GM23248 (cell line): ENCODE results near the gene HOXA13. TPM values are rescaled to one million over a fixed set of nuclear protein-coding genes. Genes with fewer than 3 reads are reported as not detected.

ENCODE experiments used
- DNase-seq: peaks from one replicate; pipeline ENCODE4 v3.0.0-alpha.2; 2015
- H2AFZ ChIP-seq: fragments of 200-600 bp; sonication (generic); 2 replicates; pipeline ENCODE4 v1.6.1; 2016; ENCODE audit warnings: antibody characterized with exemption
- H3F3A ChIP-seq: fragments of 200-600 bp; sonication (generic); 2 replicates; pipeline ENCODE4 v1.6.1; 2016; ENCODE audit warnings: mild to moderate bottlenecking, antibody characterized with exemption, mixed run types; ENCODE audit not compliant: insufficient read depth
- H3K27ac ChIP-seq: fragments of 200-600 bp; sonication (generic); 2 replicates; pipeline ENCODE4 v1.5.1; 2016; ENCODE audit warnings: mild to moderate bottlenecking
- H3K27me3 ChIP-seq: fragments of 200-600 bp; sonication (generic); replicated peaks from 2 replicates; pipeline ENCODE4 v1.6.1; 2016; ENCODE audit warnings: mild to moderate bottlenecking; ENCODE audit not compliant: insufficient read depth
- H3K36me3 ChIP-seq: fragments of 200-600 bp; sonication (generic); 2 replicates; pipeline ENCODE4 v1.6.1; 2016; ENCODE audit warnings: low read depth, mild to moderate bottlenecking
- H3K4me1 ChIP-seq: fragments of 200-600 bp; sonication (generic); 2 replicates; pipeline ENCODE4 v1.6.1; 2016; ENCODE audit warnings: mild to moderate bottlenecking; ENCODE audit not compliant: insufficient read depth
- H3K4me2 ChIP-seq: fragments of 200-600 bp; sonication (generic); one replicate; pipeline ENCODE4 v1.6.1; 2016; ENCODE audit warnings: mild to moderate bottlenecking; ENCODE audit not compliant: unreplicated experiment
- H3K4me3 ChIP-seq: fragments of 200-600 bp; sonication (generic); 2 replicates; pipeline ENCODE4 v1.5.1; 2016; ENCODE audit warnings: mild to moderate bottlenecking
- H3K79me2 ChIP-seq: fragments of 200-600 bp; sonication (generic); 2 replicates; pipeline ENCODE4 v1.6.1; 2016; ENCODE audit warnings: mild to moderate bottlenecking; ENCODE audit not compliant: insufficient read depth
- H3K9ac ChIP-seq: fragments of 200-600 bp; sonication (generic); 2 replicates; pipeline ENCODE4 v1.6.1; 2016; ENCODE audit warnings: mild to moderate bottlenecking
- H3K9me2 ChIP-seq: fragments of 200-600 bp; sonication (generic); 2 replicates; pipeline ENCODE4 v1.6.1; 2016; ENCODE audit warnings: mixed run types, mild to moderate bottlenecking, moderate library complexity; ENCODE audit not compliant: insufficient read depth
- H3K9me3 ChIP-seq: fragments of 200-600 bp; sonication (generic); one replicate; pipeline ENCODE4 v1.6.1; 2017; ENCODE audit warnings: low read depth
- H4K20me1 ChIP-seq: fragments of 200-600 bp; sonication (generic); 2 replicates; pipeline ENCODE4 v1.6.0; 2016; ENCODE audit not compliant: insufficient read depth
- EZH2 ChIP-seq: fragments of 200-600 bp; sonication (generic); IDR thresholded peaks from 2 replicates; pipeline ENCODE4 v1.6.1; 2018; ENCODE audit warnings: antibody characterized with exemption, mild to moderate bottlenecking; ENCODE audit not compliant: insufficient read depth, poor library complexity, severe bottlenecking
- EZH2phosphoT487 ChIP-seq: fragments of 200-600 bp; sonication (generic); IDR thresholded peaks from 2 replicates; pipeline ENCODE4 v1.6.1; 2018; ENCODE audit warnings: antibody characterized with exemption, moderate library complexity, mild to moderate bottlenecking, low read depth; ENCODE audit not compliant: insufficient read depth
- WGBS, 2 experiments: methylation state at CpG; one replicate each; pipeline ENCODE4 v1.1.6; 2015 to 2017; ENCODE audit warnings: low lambda C conversion rate in 2 of 2, low coverage in 1 of 2; ENCODE audit errors: missing lambda C conversion rate in 2 of 2; 5-methylcytosine and 5-hydroxymethylcytosine counted together
- in situ Hi-C: fragments of 300-500 bp; cut with MboI; formaldehyde crosslinking; loops from 2 replicates; pipeline ENCODE4 v1.15.0; 2020
- polyA plus RNA-seq: library from polyadenylated mRNA; unstranded; fragments of >200 nt; fragmentation: Nextera tagmentation; extraction: Ambion mirVana; gene quantifications from 2 replicates; pipeline ENCODE4 v1.2.1, GENCODE V29; 2016
- total RNA-seq: library from RNA; depleted of rRNA; stranded (reverse); fragments of >200 nt; shearing (Covaris generic); gene quantifications from 2 replicates; pipeline ENCODE4 v1.2.3, GENCODE V29; 2014

The HOXA13 gene
- total and polyA plus RNA-seq, 2 experiments from 2014 or later: 0.15 to 0.43 TPM

DNA sequence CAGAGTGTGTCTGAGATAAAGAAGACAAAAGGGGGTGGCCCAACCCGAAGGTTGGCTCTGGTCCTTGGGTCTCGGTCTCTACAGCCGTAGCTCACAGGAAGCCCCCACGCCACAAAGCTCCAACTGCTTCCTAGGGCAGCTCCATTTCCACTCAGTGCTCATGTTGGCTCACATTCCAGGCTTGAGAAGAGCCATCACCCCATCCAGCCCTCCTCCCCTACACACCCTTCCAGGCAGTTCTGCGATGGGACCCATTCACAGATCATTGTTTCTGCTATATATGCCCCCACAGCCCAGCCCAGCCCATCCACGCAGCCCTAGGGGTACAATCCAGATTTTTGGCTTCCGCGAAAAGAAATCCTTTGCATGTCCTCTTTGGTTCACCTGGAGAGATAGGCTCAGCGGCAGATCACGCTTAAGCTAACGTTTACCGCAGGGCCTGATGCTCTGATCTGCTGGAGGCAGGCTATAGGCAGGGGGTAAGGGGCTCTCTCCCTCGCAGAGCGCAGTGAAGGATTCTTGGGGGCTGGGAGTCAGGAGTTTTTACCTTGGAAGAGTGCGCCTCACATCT, 8.6 kb downstream of the HOXA13 start:
- TF ChIP-seq EZH2phosphoT487: no peak
- no peak for TF ChIP-seq EZH2
- no peak overlapping the region for H3K4me2 ChIP-seq
- in situ Hi-C loops: loop anchor here (10.0 kb wide), 1 partner anchor 904 kb away; no protein-coding TSS in a partner anchor

DNA sequence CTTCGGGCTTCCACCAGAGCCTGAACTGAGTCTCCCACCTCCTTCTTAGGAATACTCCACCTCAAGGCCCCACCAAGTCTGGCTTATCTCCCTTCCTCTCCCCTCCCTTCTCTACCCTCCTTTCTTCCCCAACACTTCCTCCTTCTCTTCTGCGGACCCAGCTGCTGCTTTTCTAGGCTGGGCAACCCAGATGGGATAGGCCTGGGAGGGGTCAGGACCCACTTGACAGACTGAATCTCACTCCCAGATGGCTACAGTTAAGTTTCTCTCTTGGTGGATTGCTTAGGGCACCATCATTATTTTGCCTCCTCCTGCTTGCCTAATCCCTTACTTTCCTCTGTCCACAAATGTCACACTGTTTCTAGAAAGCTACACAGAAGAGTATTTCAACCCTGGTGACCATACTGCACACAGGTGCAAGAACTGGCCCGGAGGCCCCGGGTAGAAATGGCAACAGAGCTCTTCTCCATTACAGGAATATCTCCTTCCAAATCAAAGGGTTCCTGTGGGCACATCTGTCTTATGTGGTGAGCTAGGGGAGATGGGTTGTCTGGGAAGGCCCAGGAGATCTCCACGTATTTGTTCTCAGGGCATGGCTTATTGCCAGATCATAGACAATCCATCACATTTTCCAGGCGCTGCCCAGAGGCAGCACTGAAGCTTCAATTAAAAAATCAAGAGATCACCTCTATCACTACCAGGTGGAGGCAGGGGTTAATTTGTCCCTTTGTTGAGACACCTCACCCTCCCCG, 9.7 kb downstream of the HOXA13 start:
- H2AFZ ChIP-seq: no peak overlapping the region
- H4K20me1 ChIP-seq: no peaks in the 10 kb centered on the region
- no peak overlapping the region for H3K4me3 ChIP-seq
- peaks cover 8% of the 10 kb centered on the region; the same call in 1 of the 2 replicates for H3F3A ChIP-seq
- no peaks in the 10 kb centered on the region for H3K27me3 ChIP-seq
- H3K9me2 ChIP-seq: no peaks in the 10 kb centered on the region
- no peaks in the 10 kb centered on the region for H3K36me3 ChIP-seq
- H3K4me2 ChIP-seq: no peak overlapping the region
- H3K4me1 ChIP-seq: no peaks in the 10 kb centered on the region
- H3K79me2 ChIP-seq: no peaks in the 10 kb centered on the region
- DNase-seq: no peak
- WGBS, 2 experiments: 68 to 74% methylated on average over 7 of the region's 7 CpGs
- no peak overlapping the region for H3K9ac ChIP-seq
- H3K27ac ChIP-seq: no peak overlapping the region
- in situ Hi-C loops: loop anchor here (10.0 kb wide), 1 partner anchor 905 kb away; no protein-coding TSS in a partner anchor
- TF ChIP-seq EZH2 (no peak), EZH2phosphoT487 (no peak)
- H3K9me3 ChIP-seq: no peaks in the 10 kb centered on the region

More for the DNA sequence above, 8.6 kb downstream of the HOXA13 start:
- Histone ChIP-seq H3K9ac (no peak overlapping the region), H3K4me1 (no peaks in the 10 kb centered on the region), H4K20me1 (no peaks in the 10 kb centered on the region), H3K27me3 (no peaks in the 10 kb centered on the region), H3K4me3 (no peak overlapping the region), H3K9me2 (no peaks in the 10 kb centered on the region), H2AFZ (no peak overlapping the region), H3K9me3 (no peaks in the 10 kb centered on the region), H3K79me2 (no peaks in the 10 kb centered on the region), H3F3A (peaks cover 7% of the 10 kb centered on the region; the same call in 1 of the 2 replicates), H3K36me3 (no peaks in the 10 kb centered on the region), H3K27ac (no peak overlapping the region)
- WGBS, 2 experiments: 97 to 98% methylated on average over 15 of the region's 15 CpGs
- no peak for DNase-seq

DNA sequence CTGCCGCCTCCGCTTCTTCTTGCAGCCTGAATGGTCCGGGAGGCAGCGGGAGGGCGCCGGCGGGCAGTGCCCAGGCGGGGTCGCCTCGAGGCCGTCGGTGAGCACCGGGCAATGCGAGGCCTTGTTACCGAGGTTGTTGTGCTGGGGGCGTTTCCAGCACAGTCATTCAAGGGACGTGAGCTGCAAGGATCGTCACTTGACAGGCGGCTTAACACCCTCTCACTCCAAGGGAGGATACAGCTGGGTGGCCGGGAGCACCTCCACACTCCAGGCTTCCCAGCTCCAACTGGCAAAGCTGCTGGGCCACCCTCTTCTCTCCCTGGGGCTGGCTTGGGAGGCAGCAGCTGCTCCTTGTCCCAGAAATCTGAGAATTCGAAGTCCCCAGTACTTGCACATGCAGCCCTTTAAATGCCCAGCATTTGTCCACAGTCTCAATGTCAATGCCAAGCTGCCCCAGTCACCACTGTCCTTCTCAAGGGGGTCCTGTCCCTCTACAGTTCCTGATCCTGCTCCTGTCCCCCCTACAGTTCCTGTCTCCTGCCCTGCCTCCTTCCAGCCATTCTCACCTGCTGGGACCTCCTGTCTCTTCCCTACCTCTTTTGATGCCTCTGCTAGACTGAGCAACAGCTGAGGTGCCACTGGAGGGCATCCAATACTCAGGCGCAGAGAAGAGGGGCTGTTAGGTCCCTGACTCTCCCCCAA, 10.4 kb downstream of the HOXA13 start:
- peaks cover 8% of the 10 kb centered on the region; the same call in 1 of the 2 replicates for H3F3A ChIP-seq
- no peak overlapping the region for H3K27ac ChIP-seq
- no peak overlapping the region for H3K4me3 ChIP-seq
- no peaks in the 10 kb centered on the region for H3K9me3 ChIP-seq
- no peaks in the 10 kb centered on the region for H4K20me1 ChIP-seq
- 78 to 83% methylated on average over 19 to 22 of the region's 22 CpGs for WGBS, 2 experiments
- no peaks in the 10 kb centered on the region for H3K36me3 ChIP-seq
- no peak for DNase-seq
- H3K9ac ChIP-seq: no peak overlapping the region
- H3K9me2 ChIP-seq: no peaks in the 10 kb centered on the region
- H3K4me2 ChIP-seq: no peak overlapping the region
- H2AFZ ChIP-seq: no peak overlapping the region
- H3K79me2 ChIP-seq: no peaks in the 10 kb centered on the region
- in situ Hi-C loops: no loop called here
- H3K27me3 ChIP-seq: no peaks in the 10 kb centered on the region
- TF ChIP-seq EZH2phosphoT487: no peak
- no peak for TF ChIP-seq EZH2
- no peaks in the 10 kb centered on the region for H3K4me1 ChIP-seq

DNA sequence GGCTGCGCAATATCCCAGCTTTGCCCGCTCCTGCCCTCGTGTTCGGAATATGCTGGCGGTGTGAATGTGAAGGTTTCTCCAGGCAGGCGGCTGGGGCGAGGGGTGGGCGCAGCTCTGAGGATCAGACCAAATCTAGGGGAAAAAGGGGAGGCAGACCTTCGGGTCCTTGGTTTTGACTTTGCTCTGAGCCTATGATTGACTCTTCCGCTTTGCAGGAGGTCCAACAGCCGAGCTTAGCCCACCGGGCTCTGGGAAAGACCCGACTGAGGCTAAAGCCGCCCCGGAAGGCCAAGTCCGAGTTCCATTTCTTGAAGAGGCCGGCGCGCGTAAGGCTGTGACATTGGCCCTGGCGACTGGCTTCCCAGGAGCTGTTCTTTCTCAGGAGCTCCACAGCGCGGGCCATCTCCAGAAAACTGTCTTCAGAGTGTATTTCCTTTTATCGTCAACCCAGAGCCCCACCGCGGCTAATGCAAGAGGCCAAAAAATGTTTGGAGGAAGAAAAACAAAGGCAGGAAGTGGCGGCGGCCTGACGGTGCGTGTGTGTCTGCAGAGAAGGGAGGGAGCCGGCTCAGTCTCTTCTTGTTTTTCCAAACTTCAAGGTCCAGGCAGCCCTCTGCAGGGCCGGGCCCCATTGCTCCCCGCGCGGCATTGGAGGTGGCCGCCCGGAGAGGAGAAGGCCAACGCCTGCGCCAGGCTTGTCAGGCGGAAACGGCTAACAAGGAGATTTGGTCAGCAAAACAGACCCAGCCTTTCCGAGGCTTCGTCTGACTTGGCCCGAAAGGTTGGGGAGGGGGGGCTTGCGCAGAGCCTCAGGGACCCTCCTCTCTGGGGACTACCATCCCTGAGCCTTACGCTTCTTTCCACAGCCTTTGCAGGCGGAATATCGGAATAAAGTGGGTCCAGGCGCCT, 11.3 kb downstream of the HOXA13 start:
- no peak overlapping the region for H3K4me3 ChIP-seq

More for the DNA sequence above, 11.3 kb downstream of the HOXA13 start:
- Histone ChIP-seq H3K27me3 (no peaks in the 10 kb centered on the region), H3K4me1 (no peaks in the 10 kb centered on the region), H3K36me3 (no peaks in the 10 kb centered on the region), H4K20me1 (no peaks in the 10 kb centered on the region), H3K4me2 (no peak overlapping the region), H3K9me3 (no peaks in the 10 kb centered on the region), H3K9me2 (no peaks in the 10 kb centered on the region), H3F3A (peaks cover 8% of the 10 kb centered on the region; the same call in 1 of the 2 replicates), H3K9ac (no peak overlapping the region), H3K79me2 (peaks cover 6% of the 10 kb centered on the region), H3K27ac (no peak overlapping the region), H2AFZ (no peak overlapping the region)
- in situ Hi-C loops: no loop called here
- 93 to 95% methylated on average over 48 to 49 of the region's 49 CpGs for WGBS, 2 experiments
- DNase-seq: no peak
- no peak for TF ChIP-seq EZH2
- TF ChIP-seq EZH2phosphoT487: no peak
